PC-3 (cell line): ENCODE measurements around the gene ERBB4.

Experiments
- CTCF ChIP-seq: fragments of 300-600 bp; sonication (generic); conservative IDR thresholded peaks from 2 replicates; pipeline ENCODE4 v1.5.1; 2017; ENCODE audit warnings: antibody characterized with exemption, low read depth, mild to moderate bottlenecking, low read length
- EZH2phosphoT487 ChIP-seq: fragments of 300-600 bp; sonication (generic); IDR thresholded peaks from 2 replicates; pipeline ENCODE4 v1.6.1; 2018; ENCODE audit warnings: mild to moderate bottlenecking, antibody characterized with exemption, low read length, borderline replicate concordance

GRCh38 chr2:212289301-212289700, 249.3 kb downstream of the ERBB4 start:
- TF ChIP-seq CTCF (no peak), EZH2phosphoT487 (no peak)
